Pancreas (tissue), 10 donors: ENCODE results near the gene KAT2A. TPM values are rescaled to one million over a fixed set of nuclear protein-coding genes. Genes with fewer than 3 reads are reported as not detected.

Source experiments
- ATAC-seq, 4 donors: fragments of 200-7000 bp; cut with Tn5 transposase; one replicate each; pipeline versions ENCODE4 v1.8.0 to v1.9.1; 2020; ENCODE audit warnings: mild to moderate bottlenecking in 4 of 4, moderate library complexity in 4 of 4
- DNase-seq, 6 donors: peaks; one replicate each; pipeline ENCODE4 v3.0.0-alpha.2; 2020
- FAIRE-seq: peaks from 2 replicates; lab custom pipeline; 2012; peaks lifted over from hg19 to GRCh38; lab: Jason Lieb, UNC
- H3K27ac ChIP-seq, 4 donors: fragments of 200-600 bp; sonication (generic); 1 replicate in 3 of 4; 2 replicates in 1 of 4; pipeline versions ENCODE4 v1.5.0 to v1.8.0; 2020
- H3K27me3 ChIP-seq, 4 donors: fragments of 200-600 bp; one replicate each; pipeline ENCODE4 v1.8.0; 2021
- H3K36me3 ChIP-seq, 3 donors: fragments of 200-600 bp; sonication (generic) in 1 of 3; one replicate each; pipeline versions ENCODE4 v1.5.0 to v1.8.0; 2020 to 2021
- H3K4me1 ChIP-seq, 3 donors: fragments of 200-600 bp; one replicate each; pipeline ENCODE4 v1.8.0; 2021
- H3K4me3 ChIP-seq, 4 donors: fragments of 200-600 bp; sonication (generic) in 2 of 4; one replicate each; pipeline versions ENCODE4 v1.5.0 to v1.8.0; 2020 to 2021
- H3K9me3 ChIP-seq, 4 donors: fragments of 200-600 bp; one replicate each; pipeline ENCODE4 v1.8.0; 2021
- CTCF ChIP-seq, 4 donors: fragments of 200-600 bp; sonication (generic) in 3 of 4; IDR thresholded peaks; one replicate each; pipeline versions ENCODE4 v1.5.0 to v1.8.0; 2021; ENCODE audit warnings: antibody characterized with exemption in 4 of 4
- WGBS, 2 donors: extraction: QIAGEN DNeasy Blood & Tissue Kit; methylation state at CpG; one replicate each; pipeline ENCODE4 v1.1.7; 2013; 5-methylcytosine and 5-hydroxymethylcytosine counted together
- intact Hi-C, 3 donors: fragments of 100-400 bp; cut with DNase I; formaldehyde crosslinking; loops; one replicate each; pipeline versions ENCODE4 v1.11.1 to v1.14.2; 2022
- polyA plus RNA-seq, 2 donors: library from polyadenylated mRNA; stranded (reverse); fragments of 200-250 nt; gene quantifications; one replicate each; pipeline ENCODE4 v1.2.3, GENCODE V29; 2013
- total RNA-seq, 6 donors: library from RNA; stranded (reverse); fragmentation: NEBNext Ultra II Directional in 4 of 6; extraction: Animal tissue kit (Norgen Biotek cat#: 25700) in 4 of 6; gene quantifications; one replicate each; pipeline versions ENCODE4 v1.2.1 to v1.2.4, GENCODE V29; 2021 to 2023
- donor health status: healthy with polysubstance abuse.
- donor health status: DM: no; HTN: no; CAD: no; lungs with moderate emphysema.
- donor health status: DM: no; HTN: no; CAD: no.
- donor health status: control.
- donor health status: control.
- donor health status: Bipolar disorder and iron deficiency.
- donor health status: DM: yes; HTN: yes; CAD: no.
- donor health status: DM: no; HTN: no; CAD: no.
- donor health status: DM: no; HTN: no; CAD: no.
- donor health status: DM: yes; HTN: yes; CAD: no.

Gene KAT2A
- total and polyA plus RNA-seq, 8 donors, result 17.5 to 158 (median 25.2) TPM

- Histone ChIP-seq H3K27ac (no peak overlapping the region), H3K9me3 (no peaks in the 10 kb centered on the region), H3K4me1 (peaks cover 0 to 4% (median 0%) of the 10 kb centered on the region in 3 donors), H3K27me3 (no peaks in the 10 kb centered on the region), H3K36me3 (no peaks in the 10 kb centered on the region), H3K4me3 (no peak overlapping the region)
- 62 to 69% methylated on average over 6 to 8 of the region's 8 CpGs for WGBS, 2 donors
- intact Hi-C loops, result no loop called here
- TF ChIP-seq CTCF (IDR thresholded peaks at IDR 0.05), result no peak
- ATAC-seq (no peak), FAIRE-seq (no peak), DNase-seq (no peak)
Measured at GRCh38 chr17:42096360-42097111, 24.6 kb downstream of the KAT2A start.

GRCh38 chr17:42094375-42095069 lies 26.6 kb downstream of the KAT2A start:
- Histone ChIP-seq H3K4me1 (peaks cover 0 to 4% (median 0%) of the 10 kb centered on the region in 3 donors), H3K4me3 (no peak overlapping the region), H3K27me3 (no peaks in the 10 kb centered on the region), H3K9me3 (no peaks in the 10 kb centered on the region), H3K36me3 (no peaks in the 10 kb centered on the region), H3K27ac (no peak overlapping the region)
- no peak for TF ChIP-seq CTCF (IDR thresholded peaks at IDR 0.05)
- intact Hi-C loops, result no loop called here
- no peak for ATAC-seq
- FAIRE-seq, result no peak
- 81 to 85% methylated on average over 12 of the region's 12 CpGs for WGBS, 2 donors
- DNase-seq, result no peak

GRCh38 chr17:42092939-42093338 lies 28.2 kb downstream of the KAT2A start:
- H3K27me3 ChIP-seq, result no peaks in the 10 kb centered on the region
- ATAC-seq (no peak), DNase-seq (no peak), FAIRE-seq (no peak)
- intact Hi-C loops, result no loop called here
- TF ChIP-seq CTCF (IDR thresholded peaks at IDR 0.05), result no peak
- peaks cover 0 to 2% (median 0%) of the 10 kb centered on the region in 3 donors for H3K4me1 ChIP-seq
- H3K27ac ChIP-seq, result no peak overlapping the region
- no peaks in the 10 kb centered on the region for H3K36me3 ChIP-seq
- WGBS, 2 donors, result 76 to 86% methylated on average over 5 to 6 of the region's 6 CpGs
- H3K4me3 ChIP-seq, result no peak overlapping the region
- no peaks in the 10 kb centered on the region for H3K9me3 ChIP-seq

GRCh38 chr17:42090964-42091790 lies 30.0 kb downstream of the KAT2A start:
- WGBS, 2 donors, result 86 to 88% methylated on average over 8 of the region's 8 CpGs
- no peak for DNase-seq
- no peak for ATAC-seq
- Histone ChIP-seq H3K27me3 (no peaks in the 10 kb centered on the region), H3K9me3 (no peaks in the 10 kb centered on the region), H3K36me3 (no peaks in the 10 kb centered on the region), H3K4me3 (no peak overlapping the region), H3K27ac (no peak overlapping the region), H3K4me1 (no peaks in the 10 kb centered on the region)
- no peak for FAIRE-seq
- no peak for TF ChIP-seq CTCF (IDR thresholded peaks at IDR 0.05)
- intact Hi-C loops, result no loop called here
